Measurements from ENCODE around the gene SAMD4A. TPM values are rescaled to one million over a fixed set of nuclear protein-coding genes. Genes with fewer than 3 reads are reported as not detected.

SAMD4A gene
- total and polyA plus RNA-seq, 10 donors: 2.3 to 31.0 (median 21.2) TPM

DNA sequence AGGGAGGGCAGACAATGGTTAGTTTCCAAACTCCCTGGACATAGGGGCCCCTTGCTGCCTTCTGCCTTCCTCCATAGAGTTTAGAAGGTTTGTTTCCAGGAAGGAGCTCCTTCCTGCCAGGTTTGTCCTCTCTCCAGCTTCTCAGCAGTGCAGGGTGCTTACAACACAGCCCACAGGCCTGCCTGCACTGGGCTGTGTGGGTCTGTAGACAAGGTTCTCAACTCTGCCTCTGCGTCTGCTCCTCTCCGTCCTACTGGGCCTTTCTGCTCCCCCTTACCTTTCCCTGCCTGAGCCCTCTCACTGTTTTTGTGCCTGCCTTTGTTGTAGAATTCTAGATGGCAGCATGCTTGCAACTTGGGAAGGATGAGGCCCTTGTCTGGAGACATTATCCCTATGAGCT is 124.0 kb downstream of the SAMD4A start:
- DNase-seq: no peak
- TF ChIP-seq POLR2AphosphoS5 (IDR thresholded peaks at IDR 0.05): no peak
- H3K27ac ChIP-seq: no peak overlapping the region
- H3K9me3 ChIP-seq: no peaks in the 10 kb centered on the region
- no peaks in the 10 kb centered on the region for H3K27me3 ChIP-seq (replicated peaks in 1 of 7)
- intact Hi-C loops (cut with DNase I; ENCODE audit: low total_unique reads): loop anchor here (5.0 kb wide), 1 partner anchor 124 kb away; the partner anchor contains the start of gene SAMD4A
- no peaks in the 10 kb centered on the region for H3K36me3 ChIP-seq
- H3K4me1 ChIP-seq: peaks cover 0 to 21% (median 16%) of the 10 kb centered on the region in 6 donors
- H3K4me3 ChIP-seq: no peak overlapping the region
- WGBS, 5 donors: 84 to 100% (median 94%) methylated on average over 2 of the region's 2 CpGs

DNA sequence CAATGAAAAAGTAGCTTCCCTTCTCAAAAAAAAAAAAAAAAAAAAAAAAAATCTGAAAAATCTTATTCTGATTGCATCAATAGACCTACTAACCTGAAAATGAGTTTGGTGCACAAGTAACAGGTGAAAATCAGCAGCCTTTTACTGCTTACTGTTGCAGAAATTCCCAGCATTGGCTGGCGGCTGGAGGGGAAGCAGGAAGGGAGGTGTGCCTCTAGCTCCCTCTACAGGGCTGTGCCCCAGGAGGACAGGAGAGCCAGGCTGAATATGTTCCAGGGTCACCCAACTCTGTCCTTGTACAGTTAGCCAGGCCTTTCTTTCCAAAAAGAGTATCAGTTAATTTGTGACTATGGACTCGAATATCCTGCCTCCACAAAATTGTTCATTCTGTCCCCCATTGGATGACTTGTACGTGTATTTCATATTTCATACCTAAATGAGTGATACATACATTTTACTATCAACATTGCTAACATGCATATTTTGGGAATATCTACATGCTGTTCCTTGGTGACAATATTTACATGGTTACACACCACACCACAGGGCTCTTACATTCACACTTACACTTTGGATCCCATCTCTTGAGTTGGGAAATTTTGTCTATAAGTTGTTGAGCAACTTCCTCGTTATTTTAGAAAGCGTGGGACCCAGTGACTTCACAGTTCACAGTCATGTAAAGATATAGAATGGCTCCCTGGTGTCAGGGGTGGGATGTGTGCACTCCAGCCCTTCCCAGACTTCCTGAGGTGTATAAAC is 124.8 kb downstream of the SAMD4A start:
- Histone ChIP-seq H3K27ac (peak overlapping the region in 3 of 8 donors; percentile 9 to 60 (median 17)), H3K36me3 (no peaks in the 10 kb centered on the region), H3K27me3 (replicated peaks in 1 of 7) (no peaks in the 10 kb centered on the region), H3K4me1 (peaks cover 0 to 20% (median 15%) of the 10 kb centered on the region in 6 donors), H3K4me3 (no peak overlapping the region), H3K9me3 (no peaks in the 10 kb centered on the region)
- TF ChIP-seq POLR2A (IDR thresholded peaks at IDR 0.05) (no peak), POLR2AphosphoS5 (IDR thresholded peaks at IDR 0.05) (peak in 2 of 3 donors; percentile 55 to 58)
- TF ChIP-seq, protein P1, sequence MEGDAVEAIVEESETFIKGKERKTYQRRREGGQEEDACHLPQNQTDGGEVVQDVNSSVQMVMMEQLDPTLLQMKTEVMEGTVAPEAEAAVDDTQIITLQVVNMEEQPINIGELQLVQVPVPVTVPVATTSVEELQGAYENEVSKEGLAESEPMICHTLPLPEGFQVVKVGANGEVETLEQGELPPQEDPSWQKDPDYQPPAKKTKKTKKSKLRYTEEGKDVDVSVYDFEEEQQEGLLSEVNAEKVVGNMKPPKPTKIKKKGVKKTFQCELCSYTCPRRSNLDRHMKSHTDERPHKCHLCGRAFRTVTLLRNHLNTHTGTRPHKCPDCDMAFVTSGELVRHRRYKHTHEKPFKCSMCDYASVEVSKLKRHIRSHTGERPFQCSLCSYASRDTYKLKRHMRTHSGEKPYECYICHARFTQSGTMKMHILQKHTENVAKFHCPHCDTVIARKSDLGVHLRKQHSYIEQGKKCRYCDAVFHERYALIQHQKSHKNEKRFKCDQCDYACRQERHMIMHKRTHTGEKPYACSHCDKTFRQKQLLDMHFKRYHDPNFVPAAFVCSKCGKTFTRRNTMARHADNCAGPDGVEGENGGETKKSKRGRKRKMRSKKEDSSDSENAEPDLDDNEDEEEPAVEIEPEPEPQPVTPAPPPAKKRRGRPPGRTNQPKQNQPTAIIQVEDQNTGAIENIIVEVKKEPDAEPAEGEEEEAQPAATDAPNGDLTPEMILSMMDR (IDR thresholded peaks at IDR 0.05 in 8 of 11, conservative IDR thresholded peaks at IDR 0.05 in 3 of 11): peak; percentile 45 to 86 (median 80)
- peak; percentile 86 for DNase-seq
- intact Hi-C loops (cut with DNase I; ENCODE audit: low total_unique reads): loop anchor here (5.0 kb wide), 1 partner anchor 124 kb away; the partner anchor contains the start of gene SAMD4A
- WGBS, 5 donors: 34 to 45% (median 39%) methylated on average over 5 of the region's 5 CpGs

DNA sequence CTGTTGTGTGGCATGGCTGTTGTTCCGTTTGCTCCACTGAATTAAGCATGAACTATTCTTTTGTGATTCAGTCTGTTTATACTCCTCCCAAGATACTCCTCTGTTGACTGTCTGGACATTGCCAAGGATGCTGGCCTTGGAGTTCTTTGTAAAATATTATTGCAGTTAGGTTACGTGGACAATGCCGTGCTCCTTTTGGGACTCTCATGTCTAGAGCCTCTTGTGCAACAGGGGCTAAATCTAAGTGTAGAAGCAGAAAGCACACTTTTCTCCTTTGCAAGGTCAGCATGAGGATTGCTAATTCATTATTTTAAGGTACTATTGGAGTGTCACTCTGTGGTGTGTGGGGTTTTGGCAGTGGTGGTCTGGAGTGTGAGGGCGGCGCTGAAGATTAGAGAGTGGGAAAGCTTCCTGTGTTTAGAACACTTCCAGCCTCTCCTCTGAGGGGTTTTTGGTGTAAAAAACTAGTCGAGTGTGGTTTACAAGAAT is 125.4 kb downstream of the SAMD4A start:
- H3K27ac ChIP-seq: peak overlapping the region in 3 of 8 donors; percentile 9 to 60 (median 17)
- intact Hi-C loops (cut with DNase I; ENCODE audit: low total_unique reads): loop anchor here (5.0 kb wide), 1 partner anchor 125 kb away; the partner anchor contains the start of gene SAMD4A
- no peaks in the 10 kb centered on the region for H3K27me3 ChIP-seq (replicated peaks in 1 of 7)
- 65 to 78% (median 76%) methylated on average over 6 of the region's 6 CpGs for WGBS, 5 donors
- no peaks in the 10 kb centered on the region for H3K36me3 ChIP-seq
- no peak for DNase-seq
- H3K4me3 ChIP-seq: no peak overlapping the region
- H3K9me3 ChIP-seq: no peaks in the 10 kb centered on the region
- TF ChIP-seq, protein P1 (IDR thresholded peaks at IDR 0.05 in 8 of 11, conservative IDR thresholded peaks at IDR 0.05 in 3 of 11): no peak
- TF ChIP-seq POLR2AphosphoS5 (IDR thresholded peaks at IDR 0.05) (no peak), POLR2A (IDR thresholded peaks at IDR 0.05) (no peak)
- peaks cover 0 to 20% (median 14%) of the 10 kb centered on the region in 6 donors for H3K4me1 ChIP-seq

DNA sequence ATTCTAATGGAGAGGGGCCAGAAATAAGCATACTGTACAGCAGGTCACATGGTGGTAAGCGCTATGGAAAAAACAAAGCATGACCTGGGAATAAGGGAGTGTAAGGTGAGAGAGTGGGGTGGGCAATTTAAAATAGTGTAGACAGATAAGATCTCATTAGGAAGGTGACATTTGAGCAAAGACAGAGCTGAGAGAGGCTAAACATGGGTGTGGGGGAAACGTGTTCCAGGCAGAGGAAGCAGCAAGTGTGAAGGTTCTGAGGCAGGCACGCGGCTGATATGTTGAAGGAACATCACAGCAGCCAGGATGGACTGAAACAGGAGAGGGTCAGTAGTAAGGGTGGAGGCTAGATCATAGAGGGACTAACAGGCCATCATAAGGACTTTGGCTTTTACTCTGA is 126.8 kb downstream of the SAMD4A start:
- peaks cover 0 to 29% (median 19%) of the 10 kb centered on the region in 6 donors for H3K4me1 ChIP-seq
- H3K27me3 ChIP-seq (replicated peaks in 1 of 7): no peaks in the 10 kb centered on the region
- H3K4me3 ChIP-seq: no peak overlapping the region
- intact Hi-C loops (cut with DNase I; ENCODE audit: low total_unique reads): loop anchor here (5.0 kb wide), 1 partner anchor 126 kb away; the partner anchor contains the start of gene SAMD4A
- TF ChIP-seq, protein P1 (IDR thresholded peaks at IDR 0.05 in 8 of 11, conservative IDR thresholded peaks at IDR 0.05 in 3 of 11): no peak
- TF ChIP-seq POLR2AphosphoS5 (IDR thresholded peaks at IDR 0.05): no peak
- no peak for TF ChIP-seq POLR2A (IDR thresholded peaks at IDR 0.05)
- H3K27ac ChIP-seq: no peak overlapping the region
- no peak for DNase-seq
- 81 to 95% (median 84%) methylated on average over 4 of the region's 4 CpGs for WGBS, 5 donors
- H3K36me3 ChIP-seq: no peaks in the 10 kb centered on the region
- no peaks in the 10 kb centered on the region for H3K9me3 ChIP-seq
